GM18870 (cell line): ENCODE results near the gene NUBP2.

Experiments used
- ATAC-seq: cut with Tn5 transposase; IDR thresholded peaks from one replicate; pipeline ENCODE4 v1.9.1; 2021; ENCODE audit warnings: moderate library complexity; ENCODE audit not compliant: unreplicated experiment

The NUBP2 gene

GRCh38 chr16:1758923-1759322 lies 23.8 kb upstream of the NUBP2 start:
- no peak for ATAC-seq

DNA sequence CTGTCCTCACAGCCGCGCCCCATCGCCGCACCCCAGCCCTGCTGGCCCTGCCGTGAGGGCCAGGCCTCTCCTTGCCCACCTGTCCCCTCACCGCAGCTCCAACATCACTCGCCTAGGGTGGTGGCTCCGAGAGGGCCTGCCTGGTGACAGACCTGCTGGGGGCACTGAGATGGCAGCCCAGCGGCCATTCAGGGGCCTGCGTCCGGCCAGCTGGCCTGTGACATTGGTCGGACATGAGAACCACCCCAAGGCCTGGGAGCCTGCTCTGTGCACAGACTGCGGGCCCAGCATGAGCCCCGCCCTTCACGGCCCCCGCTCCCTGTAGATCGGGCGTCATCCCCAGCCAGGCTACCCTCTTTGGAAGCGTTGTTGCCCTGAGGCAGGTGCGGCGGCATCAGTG lies 23.2 kb upstream of the NUBP2 start:
- ATAC-seq: no peak

- no peak for ATAC-seq
Observed at GRCh38 chr16:1760911-1761310, 21.8 kb upstream of the NUBP2 start.

DNA sequence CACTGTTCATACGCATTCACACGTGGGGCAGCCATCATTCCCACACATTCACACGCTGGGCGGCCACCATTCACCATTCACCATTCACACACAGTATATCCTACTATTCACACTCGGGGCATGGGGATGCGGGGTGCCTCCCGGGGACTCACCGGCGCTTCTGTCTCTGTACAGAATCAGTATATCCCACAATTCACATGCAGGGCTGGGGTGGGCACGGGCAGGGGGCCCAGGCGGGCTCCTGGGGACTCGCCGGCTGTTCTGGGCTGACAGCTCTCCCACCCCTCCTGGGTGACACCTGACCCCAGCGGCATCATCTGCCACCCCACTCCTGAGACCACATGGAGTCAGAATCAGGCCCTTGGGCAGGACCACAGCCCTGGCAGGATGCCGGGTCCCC lies 21.0 kb upstream of the NUBP2 start:
- no peak for ATAC-seq

GRCh38 chr16:1762196-1762878 lies 20.4 kb upstream of the NUBP2 start:
- ATAC-seq: no peak

- ATAC-seq: no peak
Observed at GRCh38 chr16:1762879-1763520, 19.8 kb upstream of the NUBP2 start.

GRCh38 chr16:1763521-1764511 lies 18.9 kb upstream of the NUBP2 start:
- no peak for ATAC-seq

GRCh38 chr16:1764971-1765370 lies 17.8 kb upstream of the NUBP2 start:
- ATAC-seq: no peak

GRCh38 chr16:1765826-1766225 lies 16.9 kb upstream of the NUBP2 start:
- ATAC-seq: no peak

GRCh38 chr16:1766231-1766630 lies 16.5 kb upstream of the NUBP2 start:
- no peak for ATAC-seq

DNA sequence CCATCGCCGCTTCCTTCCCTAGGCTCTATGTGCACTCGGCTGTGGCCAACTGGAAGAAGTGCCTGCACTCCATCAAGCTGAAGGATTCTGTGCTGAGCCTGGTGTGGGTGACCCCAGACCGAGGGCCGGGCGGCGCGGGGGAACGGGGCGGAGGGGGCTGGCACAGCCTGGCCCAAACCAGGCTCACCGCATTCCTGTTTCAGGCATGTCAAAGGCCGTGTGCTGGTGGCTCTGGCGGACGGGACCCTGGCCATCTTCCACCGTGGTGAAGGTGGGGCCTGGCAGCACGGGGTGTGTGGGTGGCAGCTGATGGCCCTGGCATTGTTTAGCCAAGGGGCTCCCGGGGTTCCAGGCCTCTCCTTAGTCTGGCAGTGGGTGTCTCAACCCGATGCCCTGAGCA lies 16.1 kb upstream of the NUBP2 start:
- no peak for ATAC-seq

- no peak for ATAC-seq
Observed at GRCh38 chr16:1767116-1767994, 15.4 kb upstream of the NUBP2 start.

DNA sequence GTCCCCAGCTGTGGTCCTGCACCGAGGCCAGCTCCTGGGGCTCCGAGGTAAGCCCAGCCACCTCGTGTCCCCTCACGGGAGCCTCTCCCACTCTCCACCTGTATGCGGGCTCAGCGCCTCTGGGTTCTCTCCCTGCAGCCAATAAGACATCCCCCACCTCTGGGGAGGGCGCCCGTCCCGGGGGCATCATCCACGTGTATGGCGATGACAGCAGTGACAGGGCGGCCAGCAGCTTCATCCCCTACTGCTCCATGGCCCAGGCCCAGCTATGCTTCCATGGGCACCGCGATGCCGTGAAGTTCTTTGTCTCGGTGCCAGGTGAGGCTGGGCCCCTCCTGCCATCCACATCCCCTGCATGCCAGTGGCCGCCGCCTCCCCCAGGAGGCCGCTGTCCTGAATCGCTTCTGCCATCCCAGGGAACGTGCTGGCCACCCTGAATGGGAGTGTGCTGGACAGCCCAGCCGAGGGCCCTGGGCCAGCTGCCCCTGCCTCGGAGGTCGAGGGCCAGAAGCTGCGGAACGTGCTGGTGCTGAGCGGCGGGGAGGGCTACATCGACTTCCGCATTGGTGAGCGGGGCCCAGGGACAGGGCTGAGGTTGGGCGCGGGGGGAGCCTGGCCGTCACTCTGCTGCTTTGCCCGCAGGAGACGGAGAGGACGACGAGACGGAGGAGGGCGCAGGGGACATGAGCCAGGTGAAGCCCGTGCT lies 14.5 kb upstream of the NUBP2 start:
- no peak for ATAC-seq

- no peak for ATAC-seq
Observed at GRCh38 chr16:1768767-1769401, 13.9 kb upstream of the NUBP2 start.

DNA sequence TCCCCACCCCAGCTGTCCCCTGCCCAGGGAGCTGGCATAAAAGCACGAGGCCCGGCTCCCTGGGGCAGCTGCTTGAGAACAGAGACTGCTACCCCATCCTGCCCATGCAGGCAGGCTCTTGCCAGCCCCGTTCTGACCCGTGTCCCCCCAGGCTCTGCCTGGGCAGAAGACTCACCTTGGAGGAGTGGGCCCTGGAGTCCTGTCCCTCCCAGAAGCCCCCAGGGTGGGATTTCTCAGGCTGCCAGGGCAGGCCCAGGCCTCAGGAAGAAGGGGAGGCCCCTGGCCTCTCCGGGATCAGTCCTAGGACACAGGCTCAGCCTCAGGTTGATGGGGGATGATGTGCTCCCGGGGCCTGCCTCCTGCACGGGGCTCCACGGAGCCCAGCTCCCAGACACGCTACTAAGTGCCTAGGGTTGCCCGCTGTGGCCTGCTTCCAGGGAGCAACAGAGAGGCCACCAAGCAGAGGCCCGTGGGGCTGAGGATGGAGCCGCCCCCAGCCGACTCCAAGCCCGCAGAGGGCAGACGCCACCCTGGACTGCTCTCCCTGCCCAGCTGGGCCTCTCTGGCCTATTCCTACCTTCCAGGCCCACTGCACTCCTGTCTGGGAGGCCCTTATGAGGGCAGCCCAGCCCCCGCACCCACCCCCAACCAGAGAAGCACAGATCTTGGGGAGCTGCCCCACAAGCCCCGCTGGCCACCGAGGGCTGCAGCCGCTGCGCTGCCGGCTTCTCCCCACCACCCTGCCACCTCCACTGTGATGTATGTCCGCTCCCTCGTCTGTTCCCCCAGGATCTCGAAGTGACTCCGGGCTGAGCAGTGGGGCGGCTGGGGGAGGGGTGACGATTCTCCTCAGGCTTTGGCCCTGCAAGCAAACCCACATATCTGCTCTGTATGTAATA lies 13.1 kb upstream of the NUBP2 start:
- no peak for ATAC-seq

- ATAC-seq: no peak
Observed at GRCh38 chr16:1770328-1771187, 12.2 kb upstream of the NUBP2 start.

- ATAC-seq: no peak
Observed at GRCh38 chr16:1771188-1771863, 11.4 kb upstream of the NUBP2 start, which contains the start of gene NME3. TSS of gene NME3 (minus strand) at chr16:1771543. CDS start at chr16:1771534, 9 bp downstream.
